ENCODE measurements around the gene CD44. TPM values are rescaled to one million over a fixed set of nuclear protein-coding genes. Genes with fewer than 3 reads are reported as not detected.
A peak's percentile ranks its signal among the peaks of the same experiment; 100 is the strongest.
"Not testable (repeated sequence)": the region's sequence is repeated elsewhere in the genome, so short reads cannot be mapped to it uniquely, and the experiment has no call there.

The CD44 gene
- polyA plus RNA-seq, 2 of the 4 experiments (the other 2 are of a cell fraction) = 309 to 585 TPM

- no peaks in the 10 kb centered on the region for H3K4me1 ChIP-seq
- ChIA-PET CTCF (interaction anchor here (0.9 to 1.1 kb wide), 2 partner anchors 11 to 31 kb away, joined by 3 read pairs; no protein-coding TSS in a partner anchor), POLR2A (no interaction called here)
- H3K4me3 ChIP-seq = no peak overlapping the region
- DNase-seq (ENCODE audit: low read depth in 1 of 2, low spot score in 1 of 2) (no peak), ATAC-seq (no peak), FAIRE-seq (no peak)
- TF ChIP-seq USF2 (IDR thresholded peaks at IDR 0.05) (no peak), RNF2 (IDR thresholded peaks at IDR 0.05; ENCODE audit: borderline replicate concordance, low read depth) (no peak), CBX2 (IDR thresholded peaks at IDR 0.05; ENCODE audit: borderline replicate concordance, low read depth) (no peak), HOXB5 (CRISPR knock-in tag; IDR thresholded peaks at IDR 0.05) (no peak), HES2 (IDR thresholded peaks at IDR 0.05) (no peak), EHF (CRISPR knock-in tag; IDR thresholded peaks at IDR 0.05) (no peak), HEYL (CRISPR knock-in tag; IDR thresholded peaks at IDR 0.05) (no peak), REST (IDR thresholded peaks at IDR 0.05) (no peak), MAZ (IDR thresholded peaks at IDR 0.05; ENCODE audit: borderline replicate concordance, low read depth, low read length) (no peak), TP53 (CRISPR knock-in tag; IDR thresholded peaks at IDR 0.05) (no peak), ZSCAN20 (CRISPR knock-in tag; IDR thresholded peaks at IDR 0.05) (no peak), MYC (IDR thresholded peaks at IDR 0.05; ENCODE audit: borderline replicate concordance, low read length) (no peak), CHD2 (IDR thresholded peaks at IDR 0.05; ENCODE audit: low read length, partially characterized antibody) (no peak), POLR2AphosphoS2 (conservative IDR thresholded peaks at IDR 0.05; ENCODE audit: low read length) (no peak)
- H3K4me2 ChIP-seq = no peak overlapping the region
- no peak overlapping the region for H3K27ac ChIP-seq
- 60% methylated on average over 3 of the region's 3 CpGs for WGBS (ENCODE audit: missing lambda C conversion rate)
- no peaks in the 10 kb centered on the region for H3K9me3 ChIP-seq
Observed at GRCh38 chr11:35225946-35226520, 87.1 kb downstream of the CD44 start.

GRCh38 chr11:35226756-35227155 lies 87.8 kb downstream of the CD44 start:
- ATAC-seq; H3K27ac ChIP-seq; H3K4me2 ChIP-seq; H3K9me3 ChIP-seq; DNase-seq (ENCODE audit: low read depth in 1 of 2, low spot score in 1 of 2); POLR2A ChIA-PET; FAIRE-seq; H3K4me3 ChIP-seq; H3K4me1 ChIP-seq: not testable (repeated sequence)
- CTCF ChIA-PET = interaction anchor here (1.1 kb wide), 1 partner anchor 11 kb away, joined by 3 read pairs; no protein-coding TSS in a partner anchor
- 91% methylated on average over 4 of the region's 6 CpGs for WGBS (ENCODE audit: missing lambda C conversion rate)

- H3K4me1 ChIP-seq = no peaks in the 10 kb centered on the region
- H3K4me2 ChIP-seq = no peak overlapping the region
- DNase-seq (ENCODE audit: low read depth in 1 of 2, low spot score in 1 of 2) = no peak
- peak overlapping the region in 1 of 2 experiments; percentile 21; a peak in 1 of 6 replicates for H3K27ac ChIP-seq
- FAIRE-seq = no peak
- no peaks in the 10 kb centered on the region for H3K9me3 ChIP-seq
- no peak overlapping the region for H3K4me3 ChIP-seq
- ChIA-PET CTCF (no interaction called here), POLR2A (no interaction called here)
- 86% methylated on average over 5 of the region's 5 CpGs for WGBS (ENCODE audit: missing lambda C conversion rate)
- no peak for ATAC-seq
- TF ChIP-seq EHMT2 (IDR thresholded peaks at IDR 0.05; ENCODE audit: low read depth) (no peak), PHF8 (IDR thresholded peaks at IDR 0.05; ENCODE audit: borderline replicate concordance, low read depth) (no peak), EHF (CRISPR knock-in tag; IDR thresholded peaks at IDR 0.05) (no peak), MAZ (IDR thresholded peaks at IDR 0.05; ENCODE audit: borderline replicate concordance, low read depth, low read length) (no peak), TFCP2L1 (CRISPR knock-in tag; IDR thresholded peaks at IDR 0.05) (no peak)
Observed at GRCh38 chr11:35227576-35228327, 88.8 kb downstream of the CD44 start.

All from A549 (cell line).